Ishikawa (cell line): Measurements from ENCODE around the gene TSC22D1.

ENCODE experiments used
- MAX ChIP-seq: IDR thresholded peaks from 2 replicates; pipeline ENCODE4 v1.6.1; 2012
- TEAD4 ChIP-seq: IDR thresholded peaks from 2 replicates; pipeline ENCODE4 v1.6.1; 2012
- YY1 ChIP-seq: IDR thresholded peaks from 2 replicates; pipeline ENCODE4 v1.6.1; 2012; ENCODE audit warnings: low read depth

- TF ChIP-seq YY1 (no peak), MAX (no peak), TEAD4 (no peak)
Observed at GRCh38 chr13:44574466-44574855, 1.7 kb downstream of the TSC22D1 start.
